H9 (cell line): Measurements from ENCODE around the gene ZKSCAN4. TPM values are rescaled to one million over a fixed set of nuclear protein-coding genes. Genes with fewer than 3 reads are reported as not detected.

ENCODE experiments used
- DNase-seq: peaks from one replicate; pipeline ENCODE4 v3.0.0-alpha.2; 2017
- H2AFZ ChIP-seq: one replicate; pipeline ENCODE4 v1.6.1; 2013; ENCODE audit warnings: mild to moderate bottlenecking, low read length, control low read depth, moderate library complexity
- H2AK5ac ChIP-seq: 2 replicates; pipeline ENCODE4 v1.6.1; 2013; ENCODE audit warnings: low read length, control low read depth, mixed read lengths; ENCODE audit not compliant: insufficient read length
- H2BK120ac ChIP-seq: one replicate; pipeline ENCODE4 v1.6.1; 2013; ENCODE audit warnings: low read depth, mild to moderate bottlenecking, low read length, control low read depth, inconsistent platforms; ENCODE audit not compliant: poor library complexity, severe bottlenecking
- H2BK12ac ChIP-seq: 2 replicates; pipeline ENCODE4 v1.6.1; 2013; ENCODE audit warnings: low read length, control low read depth, mixed read lengths, low read depth; ENCODE audit not compliant: insufficient read length
- H2BK15ac ChIP-seq: 2 replicates; pipeline ENCODE4 v1.6.1; 2013; ENCODE audit warnings: low read depth, low read length, control low read depth
- H2BK20ac ChIP-seq: one replicate; pipeline ENCODE4 v1.6.1; 2013; ENCODE audit warnings: low read depth, mild to moderate bottlenecking, low read length, control low read depth, inconsistent platforms; ENCODE audit not compliant: poor library complexity, severe bottlenecking
- H2BK5ac ChIP-seq: 2 replicates; pipeline ENCODE4 v1.6.1; 2013; ENCODE audit warnings: low read length, control low read depth, mixed read lengths; ENCODE audit not compliant: insufficient read length
- H3K14ac ChIP-seq: 2 replicates; pipeline ENCODE4 v1.6.1; 2013; ENCODE audit warnings: low read length, control low read depth; ENCODE audit not compliant: insufficient read depth
- H3K18ac ChIP-seq: 2 replicates; pipeline ENCODE4 v1.6.1; 2013; ENCODE audit warnings: low read depth, mild to moderate bottlenecking, mixed read lengths, low read length, control low read depth; ENCODE audit not compliant: insufficient read length
- H3K23ac ChIP-seq: 2 replicates; pipeline ENCODE4 v1.6.1; 2013; ENCODE audit warnings: low read length, control low read depth, mixed read lengths, low read depth; ENCODE audit not compliant: insufficient read length
- H3K23me2 ChIP-seq: 2 replicates; pipeline ENCODE4 v1.6.1; 2013; ENCODE audit warnings: low read depth, mild to moderate bottlenecking, mixed read lengths, low read length, control low read depth; ENCODE audit not compliant: insufficient read length, poor library complexity, severe bottlenecking
- H3K27ac ChIP-seq: 2 replicates; pipeline ENCODE4 v1.5.1; 2013; ENCODE audit warnings: low read length, control low read depth, mixed read lengths, low read depth; ENCODE audit not compliant: insufficient read length
- H3K27me3 ChIP-seq: 2 replicates; pipeline ENCODE4 v1.6.1; 2013; ENCODE audit warnings: low read length, control low read depth, inconsistent platforms; ENCODE audit not compliant: insufficient read depth
- H3K4ac ChIP-seq: 2 replicates; pipeline ENCODE4 v1.6.1; 2013; ENCODE audit warnings: low read depth, mild to moderate bottlenecking, control low read depth, inconsistent platforms, low read length, moderate library complexity
- H3K4me1 ChIP-seq: 2 replicates; pipeline ENCODE4 v1.6.1; 2013; ENCODE audit warnings: low read length, control low read depth, inconsistent platforms; ENCODE audit not compliant: insufficient read depth
- H3K4me2 ChIP-seq: 2 replicates; pipeline ENCODE4 v1.6.1; 2013; ENCODE audit warnings: low read length, control low read depth, mixed read lengths; ENCODE audit not compliant: insufficient read length, insufficient read depth
- H3K56ac ChIP-seq: 2 replicates; pipeline ENCODE4 v1.6.1; 2013; ENCODE audit warnings: low read depth, mild to moderate bottlenecking, mixed read lengths, low read length, control low read depth; ENCODE audit not compliant: insufficient read length
- H3K79me1 ChIP-seq: 2 replicates; pipeline ENCODE4 v1.6.1; 2013; ENCODE audit warnings: low read depth, mild to moderate bottlenecking, moderate library complexity, low read length, control low read depth, inconsistent platforms; ENCODE audit not compliant: insufficient read depth, poor library complexity, severe bottlenecking
- H3K79me2 ChIP-seq: 2 replicates; pipeline ENCODE4 v1.6.1; 2013; ENCODE audit warnings: low read length, control low read depth, inconsistent platforms; ENCODE audit not compliant: insufficient read depth
- H3K9ac ChIP-seq: 2 replicates; pipeline ENCODE4 v1.6.1; 2013; ENCODE audit warnings: low read length, control low read depth, mixed read lengths; ENCODE audit not compliant: insufficient read length; ENCODE audit errors: extremely low read depth
- H3K9me3 ChIP-seq: one replicate; pipeline ENCODE4 v1.6.1; 2013; ENCODE audit warnings: low read depth, low read length, inconsistent platforms; ENCODE audit not compliant: control insufficient read depth
- H3T11ph ChIP-seq: one replicate; pipeline ENCODE4 v1.6.1; 2013; ENCODE audit warnings: mild to moderate bottlenecking, low read length, control low read depth, inconsistent platforms
- H4K20me1 ChIP-seq: one replicate; pipeline ENCODE4 v1.6.1; 2013; ENCODE audit not compliant: control insufficient read depth, insufficient read length, insufficient read depth
- H4K5ac ChIP-seq: 2 replicates; pipeline ENCODE4 v1.6.1; 2013; ENCODE audit warnings: low read depth, mild to moderate bottlenecking, mixed read lengths, low read length, control low read depth; ENCODE audit not compliant: insufficient read length
- H4K8ac ChIP-seq: replicated peaks from 2 replicates; pipeline ENCODE4 v1.6.1; 2013; ENCODE audit warnings: low read length, control low read depth, mixed read lengths, low read depth; ENCODE audit not compliant: insufficient read length
- H4K91ac ChIP-seq: 2 replicates; pipeline ENCODE4 v1.6.1; 2013; ENCODE audit warnings: low read depth, mild to moderate bottlenecking, moderate library complexity, mixed read lengths, low read length, control low read depth; ENCODE audit not compliant: insufficient read length
- H3K27ac Mint-ChIP-seq, 3 experiments: 2 replicates in 2 of 3; 3 replicates in 1 of 3; pipeline ENCODE4 v1.8.0; 2020 to 2021; ENCODE audit warnings: mixed read lengths in 3 of 3, mild to moderate bottlenecking in 1 of 3, moderate library complexity in 1 of 3
- H3K27me3 Mint-ChIP-seq: 2 replicates; pipeline ENCODE4 v1.8.0; 2021; ENCODE audit warnings: low read depth, mild to moderate bottlenecking, moderate library complexity, mixed read lengths
- H3K36me3 Mint-ChIP-seq, 3 experiments: 2 replicates in 2 of 3; 3 replicates in 1 of 3; pipeline ENCODE4 v1.8.0; 2020 to 2021; ENCODE audit warnings: low read depth in 3 of 3, mixed read lengths in 3 of 3; ENCODE audit not compliant: insufficient read depth in 1 of 3
- H3K4me1 Mint-ChIP-seq, 2 experiments: 2 replicates each; pipeline ENCODE4 v1.8.0; 2020; ENCODE audit warnings: mixed read lengths in 2 of 2
- H3K4me3 Mint-ChIP-seq, 2 experiments: 2 replicates in 1 of 2; 3 replicates in 1 of 2; pipeline ENCODE4 v1.8.0; 2020 to 2021; ENCODE audit warnings: mild to moderate bottlenecking in 2 of 2, mixed read lengths in 2 of 2, moderate library complexity in 1 of 2
- H3K9me3 Mint-ChIP-seq, 2 experiments: 2 replicates in 1 of 2; 3 replicates in 1 of 2; pipeline ENCODE4 v1.8.0; 2020; ENCODE audit warnings: mild to moderate bottlenecking in 2 of 2, mixed read lengths in 2 of 2, moderate library complexity in 1 of 2
- total RNA-seq: library from RNA; stranded (reverse); gene quantifications from 2 replicates; pipeline ENCODE4 v1.2.1, GENCODE V29; 2021
- TF ChIP-seq, protein P1 (sequence below): fragments of 200-600 bp; sonication (generic); conservative IDR thresholded peaks from 3 replicates; pipeline ENCODE4 v1.8.0; 2021; ENCODE audit warnings: antibody characterized with exemption, mild to moderate bottlenecking

Gene ZKSCAN4
- total RNA-seq, 1 experiment from 2014 or later, result 8.8 TPM

GRCh38 chr6:28274888-28275287, 22.8 kb upstream of the ZKSCAN4 start:
- Histone ChIP-seq H3K27ac (no peak overlapping the region), H3K27me3 (no peaks in the 10 kb centered on the region), H2BK5ac (no peak overlapping the region), H2BK120ac (no peak overlapping the region), H4K91ac (no peak overlapping the region), H3K23ac (no peak overlapping the region), H3K9ac (no peak overlapping the region), H4K20me1 (no peaks in the 10 kb centered on the region), H2BK15ac (no peak overlapping the region), H2AFZ (no peak overlapping the region), H4K5ac (no peak overlapping the region), H3K79me2 (no peaks in the 10 kb centered on the region), H3K9me3 (no peaks in the 10 kb centered on the region), H3T11ph (no peak overlapping the region), H3K4me1 (no peaks in the 10 kb centered on the region), H3K4ac (no peak overlapping the region), H3K79me1 (no peaks in the 10 kb centered on the region), H2AK5ac (no peak overlapping the region), H2BK12ac (no peak overlapping the region), H3K14ac (no peak overlapping the region), H3K23me2 (no peaks in the 10 kb centered on the region), H4K8ac (no peak overlapping the region), H3K56ac (no peak overlapping the region), H2BK20ac (no peak overlapping the region), H3K18ac (no peak overlapping the region), H3K4me2 (no peak overlapping the region)
- peaks cover 1% of the 10 kb centered on the region; the same call in 1 of the 2 replicates for H3K27me3 Mint-ChIP-seq
- no peak overlapping the region for H3K4me3 Mint-ChIP-seq
- H3K27ac Mint-ChIP-seq, result no peak overlapping the region
- TF ChIP-seq, protein P1, sequence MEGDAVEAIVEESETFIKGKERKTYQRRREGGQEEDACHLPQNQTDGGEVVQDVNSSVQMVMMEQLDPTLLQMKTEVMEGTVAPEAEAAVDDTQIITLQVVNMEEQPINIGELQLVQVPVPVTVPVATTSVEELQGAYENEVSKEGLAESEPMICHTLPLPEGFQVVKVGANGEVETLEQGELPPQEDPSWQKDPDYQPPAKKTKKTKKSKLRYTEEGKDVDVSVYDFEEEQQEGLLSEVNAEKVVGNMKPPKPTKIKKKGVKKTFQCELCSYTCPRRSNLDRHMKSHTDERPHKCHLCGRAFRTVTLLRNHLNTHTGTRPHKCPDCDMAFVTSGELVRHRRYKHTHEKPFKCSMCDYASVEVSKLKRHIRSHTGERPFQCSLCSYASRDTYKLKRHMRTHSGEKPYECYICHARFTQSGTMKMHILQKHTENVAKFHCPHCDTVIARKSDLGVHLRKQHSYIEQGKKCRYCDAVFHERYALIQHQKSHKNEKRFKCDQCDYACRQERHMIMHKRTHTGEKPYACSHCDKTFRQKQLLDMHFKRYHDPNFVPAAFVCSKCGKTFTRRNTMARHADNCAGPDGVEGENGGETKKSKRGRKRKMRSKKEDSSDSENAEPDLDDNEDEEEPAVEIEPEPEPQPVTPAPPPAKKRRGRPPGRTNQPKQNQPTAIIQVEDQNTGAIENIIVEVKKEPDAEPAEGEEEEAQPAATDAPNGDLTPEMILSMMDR, result no peak
- no peaks in the 10 kb centered on the region for H3K4me1 Mint-ChIP-seq
- no peak for DNase-seq
- no peaks in the 10 kb centered on the region for H3K9me3 Mint-ChIP-seq
- peaks cover 10 to 41% (median 41%) of the 10 kb centered on the region in 3 experiments; a peak in 6 of 7 replicates for H3K36me3 Mint-ChIP-seq
